Measurements from ENCODE around the gene LMBR1.

DNA sequence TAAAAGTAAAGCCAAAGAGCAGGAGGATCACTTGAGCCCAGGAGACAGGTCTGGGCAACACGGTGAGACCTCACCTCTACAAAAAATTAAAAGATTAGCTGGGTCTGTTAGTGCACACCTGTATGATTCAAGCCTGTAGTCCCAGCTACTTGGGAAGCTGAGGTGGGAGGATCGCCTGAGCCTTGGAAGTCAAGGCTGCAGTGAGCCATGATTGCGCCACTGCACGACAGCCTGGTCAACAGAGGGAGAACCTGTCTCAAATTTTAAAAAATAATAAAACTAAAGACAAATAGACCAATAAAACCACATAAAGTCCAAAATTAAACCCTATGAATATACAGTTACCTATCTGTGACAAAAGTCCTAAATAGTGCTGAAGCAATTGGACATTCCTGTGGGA, 3.2 kb downstream of the LMBR1 start:
- TF ChIP-seq EZH2 (IDR thresholded peaks at IDR 0.05) (no peak), POLR2AphosphoS5 (IDR thresholded peaks at IDR 0.05; ENCODE audit: borderline replicate concordance, low read depth, low read length) (no peak)

Data from SK-N-MC (cell line).